T-helper 22 cell (primary cell): Measurements from ENCODE around the gene RELB.
A peak's percentile ranks its signal among the peaks of the same experiment; 100 is the strongest.
"Not testable (repeated sequence)": the region's sequence is repeated elsewhere in the genome, so short reads cannot be mapped to it uniquely, and the experiment has no call there.

ENCODE experiments used
- DNase-seq: peaks from one replicate; pipeline ENCODE4 v3.0.0-alpha.2; 2020; ENCODE audit warnings: low read depth

RELB gene

DNA sequence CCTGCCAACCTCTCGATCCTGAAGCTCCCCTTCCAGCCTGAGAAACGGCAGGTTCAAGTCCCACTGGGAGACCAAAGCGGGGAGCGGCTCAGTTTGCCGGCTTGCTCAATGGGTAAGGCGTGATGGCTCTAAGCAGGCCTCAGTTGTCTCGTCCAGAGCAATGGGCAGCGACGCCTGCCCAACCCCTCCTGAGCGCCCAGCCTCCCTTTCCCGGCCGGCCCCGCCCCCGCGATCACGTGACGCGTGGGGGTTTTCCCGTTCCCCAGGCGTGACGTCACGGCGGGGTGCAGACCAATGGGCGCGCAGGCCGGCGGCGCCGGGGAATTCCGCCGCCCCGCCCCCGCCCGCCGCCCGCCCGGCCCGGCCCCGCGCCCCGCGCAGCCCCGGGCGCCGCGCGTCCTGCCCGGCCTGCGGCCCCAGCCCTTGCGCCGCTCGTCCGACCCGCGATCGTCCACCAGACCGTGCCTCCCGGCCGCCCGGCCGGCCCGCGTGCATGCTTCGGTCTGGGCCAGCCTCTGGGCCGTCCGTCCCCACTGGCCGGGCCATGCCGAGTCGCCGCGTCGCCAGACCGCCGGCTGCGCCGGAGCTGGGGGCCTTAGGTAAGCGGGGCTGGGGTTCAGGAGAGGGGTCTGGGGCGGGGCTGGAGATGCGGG is at the start of gene RELB:
Gene RELB (plus strand): TSS at position 378 of the 653 bp plus-strand sequence. CDS start 116 bp downstream, at position 494.
- peak; percentile 89 for DNase-seq

GRCh38 chr19:44954278-44954648 is 47.0 kb upstream of the RELB start:
- no peak for DNase-seq

DNA sequence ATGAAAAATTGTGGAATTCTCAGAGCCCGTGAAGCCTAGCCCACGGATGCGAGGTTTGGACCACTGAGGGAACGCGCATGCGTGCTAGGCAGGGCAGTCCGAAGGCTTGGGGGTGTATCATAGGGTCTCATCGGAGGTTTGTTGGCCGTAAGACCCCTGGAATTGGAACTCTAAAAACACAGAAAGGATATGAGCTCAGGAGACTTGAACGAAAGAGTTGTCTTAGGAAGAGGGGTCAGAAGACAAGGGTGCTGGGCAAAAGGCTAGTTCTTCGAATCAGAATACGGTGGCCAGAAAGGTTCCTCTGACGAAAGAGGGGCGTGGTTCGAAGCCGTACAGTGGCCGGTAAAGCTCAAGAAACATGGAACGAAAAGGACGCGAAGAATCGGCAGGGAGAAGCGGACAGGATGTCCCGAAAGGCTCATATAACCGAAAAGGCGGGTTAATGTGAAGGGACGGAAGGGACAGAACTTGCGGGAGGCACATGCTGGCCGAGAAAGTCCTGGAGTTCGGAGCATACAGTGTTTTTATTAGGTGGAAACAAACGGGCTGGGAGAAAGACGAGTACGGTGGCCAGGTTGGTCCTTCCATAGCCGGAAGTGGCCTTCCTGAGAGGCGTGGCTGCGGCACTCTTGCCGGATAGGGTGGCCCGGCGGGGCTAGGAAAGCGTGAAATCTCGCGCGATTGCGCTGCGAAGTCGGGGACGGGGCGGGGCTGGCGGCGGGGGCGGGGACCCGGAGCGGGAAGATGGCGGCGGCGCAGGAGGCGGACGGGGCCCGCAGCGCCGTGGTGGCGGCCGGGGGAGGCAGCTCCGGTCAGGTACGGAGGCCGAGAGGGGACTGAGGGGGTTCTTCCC is 46.4 kb upstream of the RELB start, which contains the start of gene CLPTM1:
Gene CLPTM1 (plus strand): TSS at position 732 of the 856 bp plus-strand sequence. CDS start 16 bp downstream, at position 748.
- peak; percentile 95 for DNase-seq

GRCh38 chr19:44955505-44956439 is 45.5 kb upstream of the RELB start:
- DNase-seq, result no peak

DNA sequence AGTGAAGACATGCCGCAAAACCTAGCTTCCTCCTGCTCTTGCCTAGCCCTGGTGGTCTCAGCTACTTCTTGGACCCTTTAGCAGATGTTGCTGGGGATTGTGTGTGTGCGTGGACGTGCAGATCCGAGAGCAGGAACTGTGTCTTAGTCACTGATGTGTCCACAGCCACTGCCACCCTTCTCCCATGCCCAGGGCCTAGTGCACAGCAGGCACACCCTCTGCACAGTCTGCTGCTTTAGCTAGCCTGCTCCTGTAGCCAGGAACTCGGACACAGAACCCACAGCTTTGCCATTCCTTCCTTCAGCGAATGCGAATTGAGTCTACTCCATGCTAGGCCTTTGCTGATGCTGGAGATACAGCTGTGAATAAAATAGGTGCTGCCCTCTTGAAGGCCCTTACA is 43.7 kb upstream of the RELB start:
- DNase-seq, result no peak

DNA sequence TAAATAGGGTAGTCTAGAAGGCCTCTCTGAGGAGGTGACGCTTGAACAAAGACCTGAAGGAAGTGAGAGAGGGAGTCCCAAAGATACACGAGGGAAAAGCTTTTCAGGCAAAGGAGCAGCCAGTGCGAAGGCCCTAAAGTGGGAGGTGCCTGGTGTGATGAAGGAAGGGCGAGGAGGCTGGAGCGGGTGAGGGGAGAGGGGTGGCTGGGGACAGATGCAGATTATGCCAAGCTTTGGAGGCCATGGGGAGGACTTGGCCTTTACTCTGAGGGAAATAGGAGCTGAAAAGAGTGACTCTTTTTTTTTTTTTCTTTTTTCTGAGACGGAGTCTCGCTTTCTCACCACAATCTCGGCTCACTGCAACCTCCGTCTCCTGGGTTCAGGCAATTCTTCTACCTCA is 43.2 kb upstream of the RELB start:
- DNase-seq, result no peak

DNA sequence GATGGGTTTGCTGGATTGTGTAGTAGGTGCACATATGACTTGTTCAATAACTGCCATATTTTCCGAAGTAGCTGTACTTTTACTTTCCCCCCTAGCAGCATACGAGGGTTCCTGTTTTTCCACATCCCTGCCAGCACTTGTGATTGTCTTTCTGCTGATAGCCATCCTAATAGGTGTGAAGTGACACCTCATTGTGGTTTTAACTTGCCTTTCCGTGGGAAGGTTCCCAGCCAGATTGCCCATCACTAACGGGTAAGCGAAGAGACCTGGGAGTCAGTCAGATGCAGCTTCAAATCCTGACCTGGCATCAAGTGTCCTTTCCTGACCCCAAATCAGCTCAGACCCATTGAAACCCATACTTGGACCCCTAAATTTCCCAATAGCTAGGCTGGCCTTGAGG is 41.6 kb upstream of the RELB start:
- DNase-seq, result no peak

DNA sequence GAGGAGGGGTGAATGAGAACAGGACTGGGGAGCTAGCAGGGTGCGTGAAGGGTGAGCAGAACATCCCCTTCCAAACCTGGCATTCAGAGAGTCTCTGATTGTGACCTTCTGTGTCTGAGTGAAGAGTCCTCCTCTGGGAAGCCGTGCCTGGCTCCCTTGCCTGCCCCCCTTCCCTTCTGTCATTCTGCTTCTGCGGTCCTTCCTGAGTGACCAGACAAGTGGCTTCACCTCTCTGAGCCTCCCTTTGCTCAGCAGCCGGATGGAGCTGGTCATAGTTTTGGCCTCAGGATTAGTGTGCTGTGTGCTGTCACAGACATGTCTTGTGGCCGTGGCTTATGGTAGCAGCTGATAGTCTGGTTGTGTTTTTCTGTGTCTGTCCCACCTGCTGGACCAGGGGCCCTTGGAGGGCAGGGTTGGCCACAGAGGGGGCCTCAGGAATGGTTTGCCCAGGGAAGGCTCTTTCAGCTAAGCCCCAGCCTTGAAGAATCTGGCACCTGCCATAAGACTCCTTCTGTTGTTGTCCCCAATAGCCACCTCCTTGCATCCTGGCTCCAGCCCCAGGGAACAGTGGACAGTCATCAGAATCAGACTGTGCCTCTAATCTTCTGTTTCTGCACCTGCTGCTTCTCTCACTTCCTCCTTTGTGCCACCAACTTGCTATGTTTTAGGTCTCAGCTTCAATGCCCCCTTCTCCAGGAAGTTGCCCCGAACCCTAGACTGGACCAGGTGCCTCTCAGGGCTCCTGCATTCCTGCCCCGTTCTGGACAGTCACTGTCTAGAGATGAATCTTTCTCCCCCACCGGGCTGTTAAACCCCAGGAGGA is 40.1 kb upstream of the RELB start:
- no peak for DNase-seq

DNA sequence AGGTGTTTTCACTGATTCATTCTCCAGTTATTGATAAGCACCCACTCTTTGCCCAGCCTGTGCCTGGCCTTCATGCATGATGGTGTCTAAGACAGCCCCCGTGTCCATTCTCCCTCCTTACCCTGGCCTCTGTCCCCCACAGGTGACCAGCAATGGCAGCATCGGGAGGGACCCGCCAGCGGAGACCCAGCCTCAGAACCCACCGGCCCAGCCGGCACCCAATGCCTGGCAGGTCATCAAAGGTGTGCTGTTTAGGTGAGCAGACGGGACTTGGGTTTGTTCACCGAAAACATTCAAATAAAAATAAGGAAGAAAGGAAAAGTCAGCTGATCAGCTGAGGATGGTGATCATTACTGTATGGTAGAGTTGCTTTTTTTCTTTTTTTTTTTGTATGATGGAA is 39.4 kb upstream of the RELB start:
- no peak for DNase-seq

DNA sequence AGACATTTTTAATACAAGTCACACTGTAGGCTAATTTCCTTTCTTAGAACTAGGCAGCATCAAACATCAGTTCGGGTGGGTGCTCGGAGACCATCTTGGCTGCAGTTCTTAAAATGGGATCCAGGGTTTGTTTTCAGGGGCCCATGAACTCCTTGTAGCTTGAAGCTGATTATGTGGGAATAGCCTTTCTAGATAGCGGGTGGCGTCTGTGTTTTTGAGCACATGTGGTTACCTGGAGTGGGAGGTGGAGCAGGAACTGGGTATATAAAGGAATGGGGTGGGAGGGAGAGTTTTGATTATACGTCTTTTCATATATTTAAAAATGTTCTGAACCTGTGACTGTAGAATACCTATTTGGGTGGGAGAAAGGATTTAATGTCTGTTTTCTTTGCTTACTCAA is 33.1 kb upstream of the RELB start:
- no peak for DNase-seq

- DNase-seq, result no peak
These were observed 32.6 kb upstream of the RELB start for GRCh38 chr19:44968670-44969069.

- no peak for DNase-seq
These were observed 31.8 kb upstream of the RELB start for GRCh38 chr19:44969437-44969836.

GRCh38 chr19:44971451-44971850 is 29.8 kb upstream of the RELB start:
- not testable (repeated sequence) for DNase-seq

DNA sequence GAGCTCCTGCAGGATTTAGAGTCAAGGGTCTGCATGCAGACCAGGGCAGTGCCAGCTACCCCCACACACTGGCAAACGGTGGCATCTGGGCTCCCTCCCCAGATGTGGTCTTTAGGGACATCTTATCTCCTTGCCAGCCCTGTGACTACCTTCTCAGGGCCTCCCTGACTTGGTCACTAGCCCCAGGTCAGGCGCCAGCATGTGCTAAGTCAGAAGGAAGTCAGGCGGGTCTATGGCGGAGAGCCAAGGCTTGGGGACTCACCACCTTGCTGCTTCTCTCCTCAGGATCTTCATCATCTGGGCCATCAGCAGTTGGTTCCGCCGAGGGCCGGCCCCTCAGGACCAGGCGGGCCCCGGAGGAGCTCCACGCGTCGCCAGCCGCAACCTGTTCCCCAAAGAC is 28.5 kb upstream of the RELB start:
- no peak for DNase-seq

DNA sequence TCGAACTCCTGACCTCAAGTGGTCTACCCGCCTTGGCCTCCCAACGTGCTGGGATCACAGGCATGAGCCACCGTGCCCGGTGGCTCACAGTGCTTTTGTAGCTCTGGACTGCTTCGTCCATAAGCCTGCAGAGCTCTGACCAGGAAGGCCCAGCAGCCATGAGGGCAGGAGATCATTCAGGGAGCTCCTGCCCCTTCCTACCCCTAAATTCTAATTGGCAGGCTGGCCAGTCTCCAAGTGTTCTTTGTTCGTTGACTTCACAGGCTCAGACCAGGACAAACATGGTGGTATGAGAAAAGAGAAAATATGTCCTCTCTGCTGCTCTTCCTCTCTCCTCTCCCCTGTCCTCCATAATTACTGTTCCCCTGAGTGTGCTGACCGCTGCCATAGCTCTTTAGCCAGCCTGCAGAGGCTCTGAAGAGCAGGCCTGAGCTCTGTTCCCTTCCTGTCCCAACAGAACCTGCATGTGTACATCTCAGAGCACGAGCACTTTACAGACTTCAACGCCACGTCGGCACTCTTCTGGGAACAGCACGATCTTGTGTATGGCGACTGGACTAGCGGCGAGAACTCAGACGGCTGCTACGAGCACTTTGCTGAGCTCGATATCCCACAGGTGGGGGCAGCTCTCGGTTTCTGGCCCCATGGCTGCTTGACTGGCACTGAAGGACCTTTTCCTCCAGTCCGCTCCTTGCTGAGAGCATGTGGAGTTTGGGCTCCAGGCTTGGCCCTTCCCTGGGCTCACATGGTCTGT is 27.1 kb upstream of the RELB start:
- DNase-seq, result no peak

DNA sequence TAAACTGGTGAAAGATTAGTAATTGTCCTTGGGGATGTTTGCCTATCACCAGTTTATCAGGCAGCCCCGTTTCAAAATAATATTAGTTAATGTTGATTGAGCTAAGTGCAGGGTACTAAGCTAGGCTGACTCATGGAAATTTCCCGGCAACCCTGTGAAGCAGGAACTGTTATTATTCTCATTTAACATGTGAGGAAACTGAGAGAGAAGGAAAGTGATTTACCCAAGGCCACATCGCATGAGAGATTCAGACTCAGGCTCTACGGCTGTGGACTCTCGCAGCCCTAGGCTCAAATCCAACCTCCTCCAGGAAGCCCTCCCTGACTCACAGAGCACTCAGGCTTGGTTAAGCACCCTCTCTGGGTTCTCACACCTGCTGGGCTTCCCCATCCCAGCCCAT is 26.4 kb upstream of the RELB start:
- DNase-seq, result no peak

GRCh38 chr19:44975444-44975843 is 25.8 kb upstream of the RELB start:
- no peak for DNase-seq

DNA sequence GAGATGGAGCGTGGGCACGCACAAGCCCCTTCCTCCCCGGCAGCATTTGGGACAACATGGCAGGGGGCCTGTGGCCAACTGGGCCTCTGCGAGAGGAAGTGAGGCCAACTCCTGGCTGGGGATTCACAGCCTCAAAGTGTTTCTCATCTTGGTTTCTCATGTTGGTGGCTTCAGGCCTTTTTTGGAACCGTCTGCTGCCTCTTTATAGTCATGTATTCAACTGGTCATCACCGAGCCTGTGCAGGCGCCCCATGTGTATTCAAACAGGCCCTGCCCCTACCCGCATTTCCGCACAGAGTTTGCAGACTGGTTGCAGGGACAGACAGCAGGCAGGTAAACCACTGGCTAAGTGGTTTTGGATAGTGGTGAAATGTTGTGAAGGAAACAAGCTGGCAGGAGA is 17.3 kb upstream of the RELB start:
- no peak for DNase-seq

DNA sequence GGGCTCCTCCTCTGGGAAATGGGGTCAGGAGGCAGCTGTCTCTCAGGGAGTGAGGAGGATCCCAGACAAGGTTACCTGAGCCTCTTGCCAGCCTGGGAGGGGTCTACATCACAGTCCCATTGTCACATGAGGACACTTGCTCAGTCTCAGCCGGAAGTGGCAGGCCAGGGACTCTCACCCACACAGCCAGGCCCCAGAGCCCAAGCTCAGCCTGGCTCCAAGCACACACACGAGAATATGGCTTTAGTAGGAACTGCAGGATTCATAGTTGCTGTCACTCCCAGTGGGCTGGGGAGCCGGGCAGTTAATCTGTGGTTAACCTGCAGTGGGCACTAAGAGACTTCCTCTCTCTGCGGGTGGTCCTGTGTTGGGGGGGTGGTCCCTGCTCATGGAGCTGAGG is 15.8 kb upstream of the RELB start:
- DNase-seq, result no peak

DNA sequence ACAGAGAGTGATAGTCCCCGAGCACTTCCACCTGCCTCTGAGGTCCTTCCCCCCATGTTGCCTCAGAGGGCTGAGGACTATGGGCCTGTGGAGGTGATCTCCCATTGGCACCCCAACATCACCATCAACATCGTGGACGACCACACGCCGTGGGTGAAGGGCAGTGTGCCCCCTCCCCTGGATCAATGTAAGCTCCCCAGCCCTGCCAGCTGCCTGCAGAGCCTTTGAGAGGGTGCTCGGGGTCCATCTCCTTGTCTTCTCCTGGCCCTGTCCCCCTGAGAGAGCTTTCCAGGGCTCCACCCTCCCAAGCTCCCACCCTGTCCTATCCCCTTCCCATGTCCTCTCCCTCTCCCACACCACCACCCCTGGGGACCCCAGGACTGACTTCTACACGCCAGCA is 14.9 kb upstream of the RELB start:
- DNase-seq, result no peak

DNA sequence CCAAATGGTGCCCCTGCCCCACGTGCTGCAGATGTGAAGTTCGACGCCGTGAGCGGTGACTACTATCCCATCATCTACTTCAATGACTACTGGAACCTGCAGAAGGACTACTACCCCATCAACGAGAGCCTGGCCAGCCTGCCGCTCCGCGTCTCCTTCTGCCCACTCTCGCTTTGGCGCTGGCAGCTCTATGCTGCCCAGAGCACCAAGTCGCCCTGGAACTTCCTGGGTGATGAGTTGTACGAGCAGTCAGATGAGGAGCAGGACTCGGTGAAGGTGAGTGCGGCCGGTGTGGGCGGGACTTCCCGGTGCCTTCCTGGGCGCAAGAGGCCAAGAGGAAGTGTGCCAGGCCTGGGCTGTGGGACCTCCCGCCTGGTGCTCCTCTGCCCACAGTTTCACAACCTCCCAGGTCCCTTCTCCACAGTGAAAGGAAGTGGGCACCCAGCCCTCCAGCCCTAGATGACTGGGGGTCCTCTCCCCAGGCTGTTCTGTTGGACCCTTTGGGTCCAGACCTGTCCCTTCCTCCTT is 14.1 kb upstream of the RELB start:
- no peak for DNase-seq
